Stimulated activated CD4-positive, alpha-beta T cell treated with anti-CD3 and anti-CD28 coated beads, Interleukin-4, amount 100 ng/mL, for 4 hours (primary cell): ENCODE measurements around the gene SOX18.

Experiments used
- DNase-seq, 2 experiments: peaks; one replicate each; pipeline ENCODE4 v3.0.0-alpha.2; 2020

SOX18 gene

DNA sequence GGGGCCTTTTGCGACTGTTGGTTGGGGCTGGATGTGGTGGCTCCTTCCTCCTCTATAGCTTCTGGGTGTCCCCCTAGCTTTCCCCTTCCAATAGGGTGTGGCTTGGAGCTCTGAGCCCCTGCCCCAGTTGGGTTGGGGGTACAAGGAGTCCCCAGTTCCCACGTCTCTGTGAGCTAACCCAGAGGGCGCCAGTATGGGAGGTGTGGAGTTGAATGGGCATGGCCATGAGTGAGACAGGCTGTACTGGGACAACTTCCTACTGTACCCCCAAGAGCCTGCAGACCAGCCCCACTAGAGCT is 12.3 kb downstream of the SOX18 start:
- no peak for DNase-seq

GRCh38 chr20:64036346-64037198 is 12.9 kb downstream of the SOX18 start:
- DNase-seq: no peak

GRCh38 chr20:64035933-64036345 is 13.5 kb downstream of the SOX18 start, which contains the start of gene C20orf204:
TSS of gene C20orf204 (plus strand) at chr20:64036182. CDS start at chr20:64036324, 142 bp downstream.
- DNase-seq: no peak

DNA sequence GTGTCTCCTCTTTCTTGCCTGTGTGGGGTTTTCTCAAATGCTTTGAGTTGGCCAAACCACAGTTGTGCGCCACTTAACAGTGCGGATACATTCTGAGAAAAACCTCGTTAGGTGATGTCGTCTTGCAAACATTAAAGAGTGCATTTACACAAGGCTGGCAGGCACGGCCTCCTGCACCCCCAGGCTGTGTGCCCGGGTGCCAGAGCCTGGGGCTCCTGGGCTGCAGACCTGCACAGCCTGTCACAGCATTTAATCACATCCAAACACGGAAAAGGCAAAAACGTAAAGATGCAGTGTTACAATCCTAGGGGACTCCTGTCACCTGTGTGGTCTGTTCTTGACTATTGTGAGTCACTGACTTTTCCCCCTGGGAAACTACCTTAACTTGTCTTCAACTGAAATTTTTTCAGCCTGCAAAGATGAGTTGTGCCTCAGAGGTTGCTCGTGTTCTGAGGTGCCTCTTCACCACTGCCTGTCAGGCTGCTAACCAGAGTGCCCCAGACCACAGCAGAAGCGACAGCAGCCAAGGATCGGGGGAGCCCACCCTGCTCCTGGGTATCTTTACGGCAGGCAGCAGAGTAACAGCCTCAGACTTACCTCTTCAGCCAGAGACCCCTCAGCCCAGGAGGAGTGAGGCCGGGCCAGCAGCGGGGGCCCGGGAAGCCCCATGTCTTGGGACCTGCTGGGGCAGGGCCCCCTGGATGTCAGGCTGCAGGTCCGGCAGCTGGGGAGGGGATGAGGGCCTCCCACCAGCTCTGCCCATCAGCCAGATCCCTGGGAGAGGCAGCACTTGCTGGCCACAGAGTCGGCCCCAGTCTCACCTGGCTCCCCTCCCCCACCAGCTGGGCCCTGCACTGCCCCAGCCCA is 14.1 kb downstream of the SOX18 start:
- no peak for DNase-seq

- no peak for DNase-seq
Measured at GRCh38 chr20:64033981-64034493, 15.4 kb downstream of the SOX18 start.

DNA sequence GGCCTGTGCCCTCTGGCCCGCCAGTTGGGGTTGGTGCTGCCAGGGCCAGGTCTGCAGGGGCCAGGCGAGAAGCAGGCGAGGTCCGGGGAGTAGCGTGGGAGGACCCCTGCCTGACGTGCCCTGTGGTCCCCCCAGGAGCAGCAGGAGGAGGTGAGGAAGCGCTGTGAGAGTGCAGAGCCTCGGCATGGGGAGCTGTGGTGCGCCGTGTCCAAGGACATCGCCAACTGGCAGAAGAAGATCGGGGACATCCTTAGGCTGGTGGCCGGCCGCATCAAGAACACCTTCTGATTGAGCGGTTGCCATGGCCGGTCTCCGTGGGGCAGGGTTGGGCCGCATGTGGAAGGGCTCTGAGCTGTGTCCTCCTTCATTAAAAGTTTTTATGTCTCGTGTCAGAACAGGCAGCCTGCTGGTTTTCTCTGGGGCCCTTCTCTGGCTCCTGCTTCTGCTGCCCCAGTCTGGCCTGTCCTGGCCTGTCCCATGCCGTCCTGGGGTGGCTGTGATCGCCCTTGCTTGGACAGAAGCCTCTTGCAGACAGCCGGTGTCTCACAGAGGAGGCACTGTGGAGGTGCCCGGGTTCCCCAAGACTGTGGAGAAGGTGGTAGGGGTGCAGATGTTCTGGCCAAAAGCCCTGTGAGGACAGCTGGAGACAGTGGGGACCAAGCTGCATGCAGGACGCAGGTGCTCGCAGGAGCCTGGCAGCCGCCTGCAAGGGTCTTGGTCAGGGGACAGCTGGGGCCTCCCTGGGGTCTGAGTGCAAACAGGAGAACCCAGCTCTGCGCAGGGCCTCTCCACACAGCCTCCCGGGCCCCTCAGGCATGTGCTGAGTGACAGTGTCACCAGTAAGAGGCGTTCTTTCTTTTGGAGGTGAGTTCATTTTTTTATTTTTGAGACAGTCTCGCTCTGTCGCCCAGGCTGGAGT is 16.5 kb downstream of the SOX18 start:
- DNase-seq: no peak

- DNase-seq: no peak
Measured at GRCh38 chr20:64031822-64032314, 17.6 kb downstream of the SOX18 start.

- DNase-seq: no peak
Measured at GRCh38 chr20:64030371-64031134, 18.9 kb downstream of the SOX18 start.

DNA sequence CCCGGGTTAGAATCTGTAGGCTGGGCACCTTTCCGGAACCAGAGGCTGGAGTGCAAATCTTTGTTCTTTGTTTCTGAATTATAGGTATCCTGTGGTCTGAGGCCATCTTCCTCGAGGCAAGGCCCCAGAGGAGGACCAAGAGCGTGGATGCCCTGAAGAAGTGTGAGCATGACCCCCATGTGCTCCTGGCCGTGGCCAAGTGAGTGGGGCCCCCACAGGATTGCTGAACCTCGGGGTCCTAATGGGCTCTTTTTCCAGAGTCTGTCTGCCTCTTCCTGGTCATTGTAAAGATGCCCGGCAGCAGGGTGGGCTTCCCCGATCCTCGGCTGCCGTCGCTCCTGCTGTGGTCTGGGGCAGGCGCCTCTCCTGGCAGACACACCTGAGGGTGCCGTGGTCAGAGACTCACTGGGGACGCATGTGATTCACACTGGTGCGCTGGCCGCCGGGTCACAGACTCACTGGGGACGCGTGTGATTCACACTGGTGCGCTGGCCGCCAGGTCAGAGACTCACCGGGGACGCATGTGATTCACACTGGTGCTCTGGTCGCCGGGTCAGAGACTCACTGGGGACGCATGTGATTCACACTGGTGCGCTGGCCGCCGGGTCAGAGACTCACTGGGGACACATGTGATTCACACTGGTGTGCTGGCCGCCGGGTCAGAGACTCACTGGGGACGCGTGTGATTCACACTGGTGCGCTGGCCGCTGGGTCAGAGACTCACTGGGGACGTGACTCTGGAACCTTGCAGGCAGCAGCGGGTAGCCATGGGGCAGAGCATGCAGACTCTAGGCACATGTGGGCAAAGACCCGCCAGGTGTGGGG is 19.9 kb downstream of the SOX18 start:
- DNase-seq: no peak

DNA sequence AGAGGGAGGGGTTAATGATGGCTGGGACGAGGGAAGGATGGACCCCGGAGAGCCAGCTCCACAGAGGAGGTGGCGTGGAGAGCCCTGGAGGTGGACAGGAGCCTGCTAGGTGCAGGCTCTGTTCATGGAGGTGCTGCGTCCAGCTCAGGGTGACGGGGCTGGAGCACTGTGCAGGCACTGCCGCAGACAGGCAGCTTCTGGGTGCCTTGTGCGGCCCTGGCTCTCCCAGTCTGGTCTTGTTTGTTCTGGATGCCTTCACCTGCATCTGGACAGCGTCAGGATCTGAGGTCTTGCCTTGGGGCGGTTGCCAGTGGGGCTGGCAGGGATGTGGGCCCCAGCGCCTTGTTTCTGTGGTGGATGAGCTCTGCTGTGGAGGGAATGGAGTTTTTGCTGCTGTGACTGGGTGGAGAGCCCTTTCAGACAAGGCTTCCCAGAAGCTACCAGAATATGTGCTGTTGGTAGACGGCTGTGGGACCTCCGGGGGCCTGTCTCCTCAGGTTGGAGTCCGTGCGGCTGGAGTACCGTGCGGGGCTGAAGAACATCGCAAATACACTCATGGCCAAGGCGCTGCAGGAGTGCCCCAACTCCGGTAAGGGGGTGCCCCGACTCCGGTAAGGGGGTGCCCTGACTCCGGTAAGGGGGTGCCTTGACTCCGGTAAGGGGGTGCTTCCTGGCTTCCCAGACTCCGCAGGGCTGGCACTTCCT is 21.3 kb downstream of the SOX18 start:
- no peak for DNase-seq

DNA sequence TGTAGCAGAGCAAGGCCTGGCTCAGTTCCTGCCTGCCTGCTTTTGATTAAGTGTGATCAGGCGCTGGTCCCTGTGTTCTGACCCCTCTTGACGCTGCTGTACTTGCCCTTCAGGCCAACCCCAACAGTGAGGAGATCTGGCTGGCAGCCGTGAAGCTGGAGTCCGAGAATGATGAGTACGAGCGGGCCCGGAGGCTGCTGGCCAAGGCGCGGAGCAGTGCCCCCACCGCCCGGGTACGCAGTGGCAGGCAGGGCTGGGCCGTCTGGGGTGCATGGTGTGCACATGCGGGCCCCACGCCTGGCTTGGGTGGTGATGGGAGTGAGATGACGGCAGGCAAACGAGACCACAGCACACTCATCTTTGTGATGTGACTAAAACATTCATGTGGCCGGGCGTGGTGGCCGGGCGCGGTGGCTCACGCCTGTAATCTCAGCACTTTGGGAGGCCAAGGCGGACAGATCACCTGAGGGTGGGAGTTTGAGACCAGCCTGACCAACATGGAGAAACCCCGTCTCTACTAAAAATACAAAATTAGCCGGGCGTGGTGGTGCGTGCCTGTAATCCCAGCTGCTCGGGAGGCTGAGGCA is 23.5 kb downstream of the SOX18 start:
- no peak for DNase-seq

GRCh38 chr20:64025101-64025825 is 24.2 kb downstream of the SOX18 start:
- no peak for DNase-seq

DNA sequence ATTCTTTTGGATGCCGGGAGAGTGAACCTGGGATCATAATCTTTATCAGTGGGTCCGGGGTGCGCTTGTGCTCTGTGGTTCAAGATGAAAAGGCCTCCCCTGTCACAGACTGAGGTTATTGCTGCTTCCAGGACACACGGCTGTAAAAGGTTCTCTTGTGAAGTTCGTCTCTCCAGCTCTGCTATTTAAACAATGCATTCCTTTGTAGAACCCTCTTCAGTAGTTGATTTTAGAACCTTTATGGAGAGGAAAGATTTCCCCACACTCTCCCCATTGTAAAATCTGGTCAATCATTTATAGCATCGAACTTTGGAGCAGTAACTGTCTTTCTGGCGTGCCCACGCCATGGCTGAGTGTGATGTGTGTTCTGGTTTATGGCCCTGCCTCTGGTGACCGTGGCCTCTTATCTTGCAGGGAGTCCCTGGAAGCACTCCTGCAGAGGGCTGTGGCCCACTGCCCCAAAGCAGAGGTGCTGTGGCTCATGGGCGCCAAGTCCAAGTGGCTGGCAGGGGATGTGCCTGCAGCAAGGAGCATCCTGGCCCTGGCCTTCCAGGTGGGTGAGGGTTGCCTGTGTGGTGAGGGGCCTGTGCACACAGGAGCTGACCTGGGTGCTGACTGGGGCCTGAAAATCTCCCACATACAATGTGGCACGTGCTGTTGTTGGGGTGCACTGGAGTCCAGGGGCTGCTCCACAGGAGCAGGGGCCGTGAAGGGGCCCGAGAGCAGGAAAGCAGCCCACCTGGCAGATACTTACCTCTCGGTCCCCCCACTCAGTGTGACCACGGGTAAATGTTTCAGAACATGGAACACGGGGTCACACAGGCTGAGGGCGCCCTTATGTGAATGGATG is 25.1 kb downstream of the SOX18 start:
- no peak for DNase-seq

DNA sequence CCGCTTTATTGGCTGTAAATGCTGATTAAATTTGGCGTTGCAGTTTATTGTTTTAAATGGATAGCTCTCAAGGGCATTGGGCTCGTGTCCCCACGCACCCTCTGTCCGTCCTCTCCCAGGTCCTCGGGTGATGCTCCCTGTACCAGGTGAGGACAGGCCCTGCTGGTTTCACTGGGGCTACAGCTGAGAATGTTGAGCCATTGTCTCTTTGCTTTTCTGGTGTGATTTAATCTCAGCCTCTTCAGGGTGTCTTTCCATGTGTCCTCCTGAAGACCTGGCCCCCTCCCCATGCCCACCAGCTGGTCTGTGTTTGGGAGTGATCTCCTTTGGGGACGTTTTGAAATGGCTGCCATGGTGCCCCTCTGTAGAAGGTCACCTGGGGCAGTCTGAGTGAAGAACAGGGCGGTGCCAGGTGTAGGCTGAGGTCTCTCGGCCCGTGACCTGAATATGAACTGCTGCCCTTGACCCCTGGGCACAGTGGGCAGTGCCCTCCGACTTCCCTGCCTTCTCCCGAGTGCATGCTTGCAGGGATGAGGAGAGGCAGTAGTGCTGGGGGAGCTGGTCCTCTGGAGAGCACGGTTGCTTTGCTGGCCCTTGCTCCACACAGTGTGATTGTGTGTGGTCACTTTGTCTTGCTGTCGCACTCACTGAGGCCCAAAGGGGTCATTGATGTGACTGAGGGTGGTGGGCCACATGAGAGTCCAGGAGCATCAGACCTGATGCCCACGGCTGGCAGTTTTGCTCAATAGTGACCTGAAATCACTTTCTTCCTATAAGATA is 25.9 kb downstream of the SOX18 start:
- DNase-seq: no peak

DNA sequence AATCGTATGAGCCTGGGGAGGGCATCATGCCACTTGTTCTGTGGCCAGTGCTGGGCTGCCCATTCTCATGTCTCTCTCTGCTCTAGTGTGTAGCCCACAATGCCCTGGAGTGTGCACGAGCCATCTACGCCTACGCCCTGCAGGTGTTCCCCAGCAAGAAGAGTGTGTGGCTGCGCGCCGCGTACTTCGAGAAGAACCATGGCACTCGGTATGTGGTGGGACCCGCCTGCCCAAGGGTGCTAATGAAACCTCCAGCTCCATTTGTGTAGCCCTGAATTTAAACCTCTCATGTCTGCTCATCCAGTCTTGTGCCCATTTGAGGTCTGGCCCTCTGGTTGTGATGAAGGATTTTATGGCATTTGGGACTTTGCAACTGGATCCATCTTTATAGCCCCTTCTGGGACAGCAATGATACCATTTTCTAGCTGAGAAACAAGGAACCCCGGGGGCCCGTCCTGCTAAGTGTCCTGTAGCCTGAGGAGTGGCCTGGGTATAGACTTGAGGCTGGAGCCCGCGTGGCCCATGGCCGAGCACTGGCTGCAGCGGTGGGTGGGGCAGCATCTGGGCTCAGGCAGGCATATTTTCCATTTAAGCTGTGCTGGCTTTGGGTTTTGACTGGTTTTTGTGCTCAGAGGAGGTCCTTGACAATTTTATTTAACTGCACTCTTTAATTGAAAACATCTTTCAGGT is 26.6 kb downstream of the SOX18 start:
- no peak for DNase-seq

DNA sequence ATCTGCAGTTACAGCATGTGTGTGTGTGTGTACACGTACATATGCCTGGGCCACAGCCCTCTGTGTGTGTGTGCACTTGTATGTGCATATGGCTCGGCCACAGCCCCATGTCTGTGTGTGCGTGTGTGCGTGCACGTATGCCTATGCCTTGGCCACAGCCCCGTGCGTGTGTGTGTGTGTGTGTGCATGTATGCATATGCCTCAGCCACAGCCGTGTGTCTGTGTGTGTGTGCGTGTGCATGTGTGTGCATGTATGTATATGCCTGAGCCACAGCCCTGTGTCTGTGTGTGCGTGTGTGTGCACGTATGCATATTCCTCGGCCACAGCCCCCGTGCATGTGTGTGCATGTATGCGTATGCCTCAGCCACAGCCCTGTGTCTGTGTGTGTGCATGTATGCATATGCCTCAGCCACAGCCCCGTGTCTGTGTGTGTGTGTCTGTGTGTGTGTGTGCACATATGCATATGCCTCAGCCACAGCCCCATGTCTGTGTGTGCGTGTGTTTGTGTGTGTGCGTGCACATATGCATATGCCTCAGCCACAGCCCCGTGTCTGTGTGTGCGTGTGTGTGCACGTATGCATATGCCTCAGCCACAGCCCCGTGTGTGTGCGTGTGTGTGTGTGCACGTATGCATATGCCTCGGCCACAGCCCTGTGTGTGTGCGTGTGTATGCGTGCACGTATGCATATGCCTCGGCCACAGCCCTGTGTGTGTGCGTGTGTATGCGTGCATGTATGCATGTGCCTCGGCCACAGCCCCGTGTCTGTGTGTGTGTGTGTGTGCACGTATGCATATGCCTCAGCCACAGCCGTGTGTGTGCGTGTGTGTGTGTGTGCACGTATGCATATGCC is 28.1 kb downstream of the SOX18 start:
- DNase-seq: no peak
